GM23338 (cell line): ENCODE results near the gene AMPH. TPM values are rescaled to one million over a fixed set of nuclear protein-coding genes. Genes with fewer than 3 reads are reported as not detected.

Source experiments
- ATAC-seq: fragments of 200-7000 bp; cut with Tn5 transposase; 3 replicates; pipeline ENCODE4 v1.9.1; 2020
- DNase-seq: peaks from one replicate; pipeline ENCODE4 v3.0.0-alpha.2; 2015; ENCODE audit warnings: low spot score
- H2AFZ ChIP-seq: fragments of 200-600 bp; sonication (generic); 2 replicates; pipeline ENCODE4 v1.8.0; 2016; ENCODE audit warnings: antibody characterized with exemption, mild to moderate bottlenecking, moderate library complexity
- H3F3A ChIP-seq: fragments of 200-600 bp; sonication (generic); replicated peaks from 2 replicates; pipeline ENCODE4 v1.8.0; 2017; ENCODE audit warnings: antibody characterized with exemption, mixed run types, low read depth
- H3K27ac ChIP-seq: fragments of 200-600 bp; sonication (generic); 2 replicates; pipeline ENCODE4 v1.6.1; 2016; ENCODE audit warnings: low read depth
- H3K27me3 ChIP-seq: fragments of 200-600 bp; sonication (generic); 2 replicates; pipeline ENCODE4 v1.8.0; 2016; ENCODE audit warnings: mild to moderate bottlenecking, mixed run types, moderate library complexity; ENCODE audit not compliant: insufficient read depth
- H3K36me3 ChIP-seq: fragments of 200-600 bp; sonication (generic); 2 replicates; pipeline ENCODE4 v1.8.0; 2016; ENCODE audit warnings: mild to moderate bottlenecking; ENCODE audit not compliant: insufficient read depth
- H3K4me1 ChIP-seq: fragments of 200-600 bp; sonication (generic); 2 replicates; pipeline ENCODE4 v1.8.0; 2016; ENCODE audit warnings: mild to moderate bottlenecking, moderate library complexity; ENCODE audit not compliant: insufficient read depth
- H3K4me2 ChIP-seq: fragments of 200-600 bp; sonication (generic); 2 replicates; pipeline ENCODE4 v1.7.1; 2017; ENCODE audit warnings: mixed run types
- H3K4me3 ChIP-seq: fragments of 200-600 bp; sonication (generic); 2 replicates; pipeline ENCODE4 v1.6.1; 2016; ENCODE audit warnings: mixed run types
- H3K79me2 ChIP-seq: fragments of 200-600 bp; sonication (generic); replicated peaks from 2 replicates; pipeline ENCODE4 v1.8.0; 2017; ENCODE audit warnings: mild to moderate bottlenecking; ENCODE audit not compliant: insufficient read depth
- H3K9me2 ChIP-seq: fragments of 200-600 bp; sonication (generic); 2 replicates; pipeline ENCODE4 v1.8.0; 2017; ENCODE audit not compliant: insufficient read depth
- H4K20me1 ChIP-seq: fragments of 200-600 bp; sonication (generic); replicated peaks from 2 replicates; pipeline ENCODE4 v1.8.0; 2017; ENCODE audit warnings: mild to moderate bottlenecking; ENCODE audit not compliant: insufficient read depth
- H3K27ac Mint-ChIP-seq: 2 replicates; pipeline ENCODE4 v1.8.0; 2020; ENCODE audit warnings: inconsistent platforms, mild to moderate bottlenecking, moderate library complexity, mixed read lengths
- H3K27me3 Mint-ChIP-seq: 3 replicates; pipeline ENCODE4 v1.8.0; 2022; ENCODE audit warnings: low read depth, mild to moderate bottlenecking, moderate library complexity, mixed read lengths, inconsistent platforms; ENCODE audit not compliant: insufficient read depth, poor library complexity
- H3K36me3 Mint-ChIP-seq: 3 replicates; pipeline ENCODE4 v1.8.0; 2021; ENCODE audit warnings: low read depth, mild to moderate bottlenecking, inconsistent platforms, moderate library complexity, mixed read lengths
- H3K4me1 Mint-ChIP-seq: 3 replicates; pipeline ENCODE4 v1.8.0; 2020; ENCODE audit warnings: mild to moderate bottlenecking, inconsistent platforms, mixed read lengths
- H3K4me3 Mint-ChIP-seq: 3 replicates; pipeline ENCODE4 v1.8.0; 2021; ENCODE audit warnings: moderate library complexity, mild to moderate bottlenecking, inconsistent platforms, mixed read lengths
- H3K9me3 Mint-ChIP-seq: 3 replicates; pipeline ENCODE4 v1.8.0; 2020; ENCODE audit warnings: moderate library complexity, mild to moderate bottlenecking, inconsistent platforms, mixed read lengths
- CREB1 ChIP-seq: fragments of 250-450 bp; sonication (Bioruptor Pico); IDR thresholded peaks from 2 replicates; pipeline ENCODE4 v1.5.0; 2020; ENCODE audit warnings: low read depth, mild to moderate bottlenecking, moderate library complexity
- CTCF ChIP-seq, 2 experiments: fragments of 200-600 bp in 1 of 2; sonication (generic) in 1 of 2; conservative IDR thresholded peaks; 2 replicates each; pipeline versions ENCODE4 v1.5.1 to v1.6.1; 2016 to 2017; ENCODE audit warnings: antibody characterized with exemption in 2 of 2, low read depth in 2 of 2, mild to moderate bottlenecking in 2 of 2, moderate library complexity in 1 of 2
- ETS1 ChIP-seq: IDR thresholded peaks from 2 replicates; pipeline ENCODE4 v1.6.1; 2016; ENCODE audit warnings: antibody characterized with exemption
- EZH2 ChIP-seq: fragments of 200-600 bp; sonication (generic); IDR thresholded peaks from one replicate; pipeline ENCODE4 v1.8.0; 2017; ENCODE audit warnings: antibody characterized with exemption, mild to moderate bottlenecking, low read depth; ENCODE audit not compliant: unreplicated experiment
- EZH2phosphoT487 ChIP-seq: fragments of 200-600 bp; sonication (generic); IDR thresholded peaks from one replicate; pipeline ENCODE4 v1.8.1; 2018; ENCODE audit warnings: antibody characterized with exemption; ENCODE audit not compliant: unreplicated experiment
- POLR2AphosphoS5 ChIP-seq: IDR thresholded peaks from 2 replicates; pipeline ENCODE4 v1.6.1; 2016; ENCODE audit warnings: antibody characterized with exemption, low read depth
- REST ChIP-seq: IDR thresholded peaks from one replicate; pipeline ENCODE4 v1.6.1; 2018; ENCODE audit warnings: antibody characterized with exemption; ENCODE audit not compliant: unreplicated experiment
- STAT1 ChIP-seq: IDR thresholded peaks from one replicate; pipeline ENCODE4 v1.6.1; 2016; ENCODE audit warnings: antibody characterized with exemption; ENCODE audit not compliant: unreplicated experiment
- ZNF114 ChIP-seq: fragments of 250-450 bp; sonication (Bioruptor Pico); IDR thresholded peaks from 2 replicates; pipeline ENCODE4 v1.5.0; 2020; ENCODE audit warnings: mild to moderate bottlenecking, moderate library complexity
- ZNF331 ChIP-seq: fragments of 250-450 bp; sonication (Bioruptor Pico); IDR thresholded peaks from 2 replicates; pipeline ENCODE4 v1.5.0; 2020; ENCODE audit warnings: low read depth, mild to moderate bottlenecking, moderate library complexity
- polyA plus RNA-seq: library from polyadenylated mRNA; unstranded; fragments of >200 nt; fragmentation: Nextera tagmentation; extraction: Ambion mirVana; gene quantifications from 2 replicates; pipeline ENCODE4 v1.2.1, GENCODE V29; 2016
- total RNA-seq: library from RNA; depleted of rRNA; stranded (reverse); fragments of >200 nt; shearing (Covaris generic); gene quantifications from 2 replicates; pipeline ENCODE4 v1.2.3, GENCODE V29; 2014

The AMPH gene
- total and polyA plus RNA-seq, 2 experiments from 2014 or later, result 4.8 to 10.2 TPM

GRCh38 chr7:38678698-38679054 is 47.5 kb upstream of the AMPH start:
- peaks cover 12% of the 10 kb centered on the region; the same call in 1 of the 2 replicates for H3K9me2 ChIP-seq
- Mint-ChIP-seq H3K4me3 (no peak overlapping the region), H3K27me3 (peaks cover 3% of the 10 kb centered on the region), H3K4me1 (peaks cover 9% of the 10 kb centered on the region), H3K9me3 (no peaks in the 10 kb centered on the region), H3K27ac (no peak overlapping the region), H3K36me3 (no peaks in the 10 kb centered on the region)
- H3F3A ChIP-seq, result no peaks in the 10 kb centered on the region
- TF ChIP-seq EZH2, result no peak
- TF ChIP-seq ETS1, result no peak
- TF ChIP-seq ZNF331 (CRISPR knock-in tag), result no peak
- TF ChIP-seq ZNF114 (CRISPR knock-in tag), result no peak
- TF ChIP-seq CTCF (conservative IDR thresholded peaks at IDR 0.05; ENCODE audit: low read depth in 2 of 2), result no peak
- TF ChIP-seq EZH2phosphoT487, result no peak
- no peaks in the 10 kb centered on the region for H3K36me3 ChIP-seq
- no peaks in the 10 kb centered on the region for H4K20me1 ChIP-seq
- H3K4me1 ChIP-seq, result no peaks in the 10 kb centered on the region; the same call in none of the 2 replicates
- H3K27ac ChIP-seq, result no peak overlapping the region
- no peak overlapping the region for H3K4me3 ChIP-seq
- ATAC-seq, result no peak
- no peaks in the 10 kb centered on the region for H3K79me2 ChIP-seq
- H2AFZ ChIP-seq, result no peak overlapping the region
- no peaks in the 10 kb centered on the region for H3K27me3 ChIP-seq
- no peak overlapping the region for H3K4me2 ChIP-seq
- no peak for DNase-seq

- Mint-ChIP-seq H3K9me3 (no peaks in the 10 kb centered on the region), H3K4me1 (peaks cover 9% of the 10 kb centered on the region), H3K4me3 (no peak overlapping the region), H3K27me3 (peaks cover 3% of the 10 kb centered on the region), H3K36me3 (no peaks in the 10 kb centered on the region), H3K27ac (no peak overlapping the region)
- H2AFZ ChIP-seq, result no peak overlapping the region
- no peak overlapping the region for H3K4me2 ChIP-seq
- no peak overlapping the region for H3K27ac ChIP-seq
- H3K9me2 ChIP-seq, result peaks cover 12% of the 10 kb centered on the region; the same call in 1 of the 2 replicates
- no peak for ATAC-seq
- H3K4me3 ChIP-seq, result no peak overlapping the region
- H3F3A ChIP-seq, result no peaks in the 10 kb centered on the region
- TF ChIP-seq STAT1 (no peak), CTCF (conservative IDR thresholded peaks at IDR 0.05; ENCODE audit: low read depth in 2 of 2) (no peak), ZNF114 (CRISPR knock-in tag) (no peak), CREB1 (no peak), EZH2phosphoT487 (no peak), EZH2 (no peak), REST (no peak), POLR2AphosphoS5 (no peak), ETS1 (no peak)
- no peaks in the 10 kb centered on the region for H3K27me3 ChIP-seq
- DNase-seq, result no peak
- H3K4me1 ChIP-seq, result no peaks in the 10 kb centered on the region; the same call in none of the 2 replicates
- H4K20me1 ChIP-seq, result no peaks in the 10 kb centered on the region
- no peaks in the 10 kb centered on the region for H3K79me2 ChIP-seq
- H3K36me3 ChIP-seq, result no peaks in the 10 kb centered on the region
Measured at GRCh38 chr7:38677981-38678697, 47.0 kb upstream of the AMPH start.
